ENCODE results near the gene TEX13D. TPM values are rescaled to one million over a fixed set of nuclear protein-coding genes. Genes with fewer than 3 reads are reported as not detected.
"Not testable (repeated sequence)": the region's sequence is repeated elsewhere in the genome, so short reads cannot be mapped to it uniquely, and the experiment has no call there.

TEX13D gene
- total RNA-seq (not detected in 2 replicates), polyA plus RNA-seq (not detected in 2 replicates)

DNA sequence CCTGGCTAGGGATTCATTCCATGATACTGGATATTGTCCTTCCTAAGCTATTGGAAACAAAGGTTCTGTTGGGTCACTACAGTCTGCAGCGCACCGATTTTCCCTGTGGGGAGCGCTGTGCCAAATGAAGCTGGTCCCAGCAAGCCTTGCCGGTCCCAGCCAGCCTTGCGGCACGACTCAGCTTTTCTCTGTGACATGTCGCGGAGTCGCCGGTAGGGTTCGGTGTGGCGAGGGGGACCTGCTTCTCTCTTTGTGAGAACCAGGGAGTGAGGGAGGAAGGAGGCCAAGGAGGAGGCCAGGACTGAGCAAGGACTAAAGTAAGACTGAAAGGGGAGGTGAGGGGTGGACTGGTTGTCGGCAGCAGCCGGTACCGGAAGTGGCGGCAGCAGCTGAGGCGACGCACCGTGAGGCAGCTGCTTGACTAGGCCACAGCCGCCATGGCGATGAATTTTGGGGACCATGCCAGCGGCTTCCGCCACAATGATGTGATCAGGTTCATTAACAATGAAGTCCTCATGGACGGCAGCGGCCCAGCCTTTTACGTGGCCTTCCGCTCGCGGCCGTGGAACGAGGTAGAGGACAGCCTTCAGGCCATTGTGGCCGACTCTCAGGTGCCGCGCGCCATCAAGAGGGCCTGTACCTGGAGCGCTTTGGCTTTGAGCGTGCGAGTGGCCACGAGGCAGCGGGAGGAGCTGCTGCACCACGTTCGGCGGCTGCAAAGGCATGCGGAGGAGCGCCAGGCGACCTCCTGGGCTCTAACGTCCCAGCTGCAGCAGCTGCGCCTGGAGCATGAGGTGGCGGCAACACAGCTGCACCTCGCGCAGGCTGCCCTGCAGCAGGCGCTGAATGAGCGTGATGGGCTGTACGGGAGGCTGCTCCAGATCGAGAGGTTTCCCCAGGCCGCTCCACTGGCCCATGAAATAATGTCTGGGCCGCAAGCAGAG, at the start of gene TEX13D:
Gene TEX13D, plus strand, starts transcription at position 180 of the 944 bp plus-strand sequence. Its CDS starts 258 bp downstream, at position 438.
- Histone ChIP-seq H3K36me3 (replicated peaks; ENCODE audit: insufficient read depth, low read depth) (no peaks in the 10 kb centered on the region), H3K4me3 (no peak within 1 kb of the TSS), H3K27ac (no peak within 1 kb of the TSS), H4K20me1 (ENCODE audit: insufficient read depth, poor library complexity, severe bottlenecking) (no peaks in the 10 kb centered on the region), H3K79me2 (no peaks in the 10 kb centered on the region), H3K4me1 (ENCODE audit: insufficient read depth) (no peaks in the 10 kb centered on the region), H2AFZ (no peak within 1 kb of the TSS), H3K9me3 (ENCODE audit: low read depth) (no peaks in the 10 kb centered on the region), H3K9me2 (replicated peaks; ENCODE audit: insufficient read depth) (no peaks in the 10 kb centered on the region), H3K4me2 (no peak within 1 kb of the TSS), H3K27me3 (no peaks in the 10 kb centered on the region)
- no peak for DNase-seq (ENCODE audit: low spot score)
- TF ChIP-seq EZH2phosphoT487 (IDR thresholded peaks at IDR 0.05; ENCODE audit: low read depth, severe bottlenecking, unreplicated experiment) (no peak), EZH2 (IDR thresholded peaks at IDR 0.05; ENCODE audit: borderline replicate concordance) (no peak)
- TF ChIP-seq, protein P1, sequence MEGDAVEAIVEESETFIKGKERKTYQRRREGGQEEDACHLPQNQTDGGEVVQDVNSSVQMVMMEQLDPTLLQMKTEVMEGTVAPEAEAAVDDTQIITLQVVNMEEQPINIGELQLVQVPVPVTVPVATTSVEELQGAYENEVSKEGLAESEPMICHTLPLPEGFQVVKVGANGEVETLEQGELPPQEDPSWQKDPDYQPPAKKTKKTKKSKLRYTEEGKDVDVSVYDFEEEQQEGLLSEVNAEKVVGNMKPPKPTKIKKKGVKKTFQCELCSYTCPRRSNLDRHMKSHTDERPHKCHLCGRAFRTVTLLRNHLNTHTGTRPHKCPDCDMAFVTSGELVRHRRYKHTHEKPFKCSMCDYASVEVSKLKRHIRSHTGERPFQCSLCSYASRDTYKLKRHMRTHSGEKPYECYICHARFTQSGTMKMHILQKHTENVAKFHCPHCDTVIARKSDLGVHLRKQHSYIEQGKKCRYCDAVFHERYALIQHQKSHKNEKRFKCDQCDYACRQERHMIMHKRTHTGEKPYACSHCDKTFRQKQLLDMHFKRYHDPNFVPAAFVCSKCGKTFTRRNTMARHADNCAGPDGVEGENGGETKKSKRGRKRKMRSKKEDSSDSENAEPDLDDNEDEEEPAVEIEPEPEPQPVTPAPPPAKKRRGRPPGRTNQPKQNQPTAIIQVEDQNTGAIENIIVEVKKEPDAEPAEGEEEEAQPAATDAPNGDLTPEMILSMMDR (IDR thresholded peaks at IDR 0.05; ENCODE audit: poor library complexity), result no peak
- 94% methylated on average over 44 of the region's 57 CpGs for WGBS (ENCODE audit: low lambda C conversion rate, missing lambda C conversion rate)

DNA sequence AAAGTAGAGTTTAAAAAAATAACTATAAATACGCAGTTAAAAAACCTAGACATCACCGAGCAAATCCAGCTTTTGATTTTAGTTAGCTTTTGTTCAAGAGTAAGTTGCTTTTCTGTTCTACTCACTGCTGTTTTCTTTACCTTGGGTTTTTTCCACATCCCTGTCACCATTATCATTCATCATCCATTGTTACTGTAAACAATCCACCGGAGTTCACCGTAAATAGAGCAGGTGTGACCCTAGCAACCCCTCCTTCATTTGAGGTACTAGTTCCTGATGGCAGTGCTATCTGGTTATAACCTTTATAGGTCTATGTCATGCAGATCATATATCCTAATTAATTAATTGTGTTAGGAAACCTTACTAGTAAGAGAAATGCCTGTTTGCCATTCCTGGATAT, 43.0 kb upstream of the TEX13D start:
- no peaks in the 10 kb centered on the region for H3K9me3 ChIP-seq (ENCODE audit: low read depth)
- 64% methylated on average over 4 of the region's 4 CpGs for WGBS (ENCODE audit: low lambda C conversion rate, missing lambda C conversion rate)
- no peaks in the 10 kb centered on the region for H3K9me2 ChIP-seq (replicated peaks; ENCODE audit: insufficient read depth)
- H3K4me3 ChIP-seq, result no peak overlapping the region
- no peak overlapping the region for H2AFZ ChIP-seq
- H3K4me2 ChIP-seq, result no peak overlapping the region
- H4K20me1 ChIP-seq (ENCODE audit: insufficient read depth, poor library complexity, severe bottlenecking), result no peaks in the 10 kb centered on the region
- H3K79me2 ChIP-seq, result no peaks in the 10 kb centered on the region
- no peak for DNase-seq (ENCODE audit: low spot score)
- no peak overlapping the region for H3K27ac ChIP-seq
- H3K4me1 ChIP-seq (ENCODE audit: insufficient read depth), result no peaks in the 10 kb centered on the region
- H3K36me3 ChIP-seq (replicated peaks; ENCODE audit: insufficient read depth, low read depth), result no peaks in the 10 kb centered on the region
- no peaks in the 10 kb centered on the region for H3K27me3 ChIP-seq
- TF ChIP-seq EZH2phosphoT487 (IDR thresholded peaks at IDR 0.05; ENCODE audit: low read depth, severe bottlenecking, unreplicated experiment), result no peak
- TF ChIP-seq, protein P1 (IDR thresholded peaks at IDR 0.05; ENCODE audit: poor library complexity), result no peak
- no peak for TF ChIP-seq EZH2 (IDR thresholded peaks at IDR 0.05; ENCODE audit: borderline replicate concordance)

DNA sequence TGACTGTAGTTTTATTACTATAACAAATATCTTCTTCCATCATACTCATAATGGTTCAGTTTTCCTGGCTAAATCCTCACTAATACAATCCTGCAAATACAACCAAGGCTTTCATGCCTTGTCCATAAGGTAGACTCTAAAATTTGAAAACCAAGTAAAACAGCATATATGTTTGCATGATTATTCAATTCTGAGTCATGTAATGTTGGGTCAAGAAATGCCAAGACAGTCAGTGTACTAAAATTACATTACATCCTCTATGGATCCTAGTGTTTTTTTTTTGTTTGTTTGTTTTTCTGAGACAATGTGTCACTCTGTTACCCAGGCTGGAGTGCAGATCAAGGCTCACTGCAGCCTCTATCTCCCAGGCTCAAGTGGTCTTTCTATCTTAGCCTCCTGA, 38.6 kb upstream of the TEX13D start:
- H4K20me1 ChIP-seq (ENCODE audit: insufficient read depth, poor library complexity, severe bottlenecking), result no peaks in the 10 kb centered on the region
- H3K27me3 ChIP-seq, result no peaks in the 10 kb centered on the region
- no peaks in the 10 kb centered on the region for H3K36me3 ChIP-seq (replicated peaks; ENCODE audit: insufficient read depth, low read depth)
- no peaks in the 10 kb centered on the region for H3K79me2 ChIP-seq
- H3K27ac ChIP-seq, result no peak overlapping the region
- no peak overlapping the region for H2AFZ ChIP-seq
- no peaks in the 10 kb centered on the region for H3K4me1 ChIP-seq (ENCODE audit: insufficient read depth)
- H3K4me2 ChIP-seq, result no peak overlapping the region
- no peak for DNase-seq (ENCODE audit: low spot score)
- no peak for TF ChIP-seq EZH2phosphoT487 (IDR thresholded peaks at IDR 0.05; ENCODE audit: low read depth, severe bottlenecking, unreplicated experiment)
- TF ChIP-seq, protein P1 (IDR thresholded peaks at IDR 0.05; ENCODE audit: poor library complexity), result no peak
- TF ChIP-seq EZH2 (IDR thresholded peaks at IDR 0.05; ENCODE audit: borderline replicate concordance), result no peak
- no peak overlapping the region for H3K4me3 ChIP-seq
- H3K9me3 ChIP-seq (ENCODE audit: low read depth), result no peaks in the 10 kb centered on the region
- no peaks in the 10 kb centered on the region for H3K9me2 ChIP-seq (replicated peaks; ENCODE audit: insufficient read depth)

DNA sequence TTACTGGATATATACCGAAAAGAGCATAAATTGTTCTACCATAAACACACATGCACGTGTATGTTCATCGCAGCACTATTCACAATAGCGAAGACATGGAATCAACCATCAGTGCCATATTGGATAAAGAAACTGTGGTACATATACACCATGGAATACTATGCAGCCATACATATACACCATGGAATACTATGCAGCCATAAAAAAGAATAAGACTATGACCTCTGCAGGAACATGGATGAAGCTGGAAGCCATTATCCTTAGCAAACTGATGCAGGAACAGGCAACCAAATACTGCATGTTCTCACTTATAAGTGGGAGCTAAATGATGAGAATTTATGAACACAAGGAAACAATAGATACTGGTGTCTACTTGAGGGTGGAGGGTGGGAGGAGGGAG, 33.1 kb upstream of the TEX13D start:
- H3K4me2 ChIP-seq; H2AFZ ChIP-seq; H4K20me1 ChIP-seq (ENCODE audit: insufficient read depth, poor library complexity, severe bottlenecking); DNase-seq (ENCODE audit: low spot score); H3K36me3 ChIP-seq (replicated peaks; ENCODE audit: insufficient read depth, low read depth); H3K9me3 ChIP-seq (ENCODE audit: low read depth); H3K9me2 ChIP-seq (replicated peaks; ENCODE audit: insufficient read depth); H3K79me2 ChIP-seq; H3K4me1 ChIP-seq (ENCODE audit: insufficient read depth); H3K27me3 ChIP-seq; H3K4me3 ChIP-seq; H3K27ac ChIP-seq: not testable (repeated sequence)
- 78% methylated on average over 4 of the region's 4 CpGs for WGBS (ENCODE audit: low lambda C conversion rate, missing lambda C conversion rate)

Measured in hepatocyte (in vitro differentiated cells).